ENCODE results near the gene MGAT5B.
A peak's percentile ranks its signal among the peaks of the same experiment; 100 is the strongest.
"Not testable (repeated sequence)": the region's sequence is repeated elsewhere in the genome, so short reads cannot be mapped to it uniquely, and the experiment has no call there.

MGAT5B gene

DNA sequence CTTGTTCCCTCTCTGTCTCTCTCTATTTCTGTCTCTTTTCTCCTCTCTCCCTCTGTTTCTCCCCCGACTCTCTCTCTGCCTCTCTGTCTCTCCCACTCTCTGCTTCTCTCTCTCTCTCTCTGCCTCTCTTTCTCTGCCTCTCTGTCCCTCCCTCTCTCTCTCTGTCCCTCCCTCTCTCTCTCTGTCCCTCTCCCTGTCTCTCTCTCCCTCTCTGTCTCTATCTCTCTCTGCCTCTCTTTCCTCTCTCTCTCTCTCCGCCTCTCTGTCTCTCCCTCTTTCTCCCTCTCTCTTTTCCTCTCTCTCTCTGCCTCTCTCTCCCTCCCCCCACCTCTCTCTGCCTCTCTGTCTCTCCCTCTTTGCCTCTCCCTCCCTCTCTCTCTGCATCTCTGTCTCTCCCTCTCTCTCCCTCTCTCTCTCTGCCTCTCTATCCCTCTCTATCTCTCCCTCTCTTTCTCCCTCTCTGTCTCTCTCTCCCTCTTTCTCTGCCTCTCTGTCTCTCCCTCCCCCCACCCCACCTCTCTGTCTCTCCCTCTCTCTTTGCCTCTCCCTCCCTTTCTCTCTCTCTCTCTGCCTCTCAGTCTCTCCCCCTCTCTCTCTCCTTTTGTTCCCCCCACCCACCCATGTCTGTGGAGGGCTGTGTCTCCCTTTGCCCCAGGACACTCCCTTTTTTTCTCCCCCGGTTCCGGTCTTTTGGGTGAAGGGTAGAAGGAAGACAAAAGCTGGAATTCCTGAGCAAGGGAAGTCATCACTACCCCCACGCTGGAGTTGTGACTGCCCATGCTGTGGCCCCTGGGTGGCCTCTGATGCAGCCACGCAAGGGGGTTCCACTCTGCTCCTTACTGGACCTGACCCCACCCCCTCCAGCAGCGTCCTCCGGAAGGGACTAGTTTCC, 27.1 kb upstream of the MGAT5B start:
- H3K4me3 ChIP-seq (replicated peaks; ENCODE audit: low read depth, low read length): no peak overlapping the region
- TF ChIP-seq CTCF (IDR thresholded peaks at IDR 0.05; ENCODE audit: low read length, missing control alignments): no peak
- DNase-seq (ENCODE audit: low read depth): peak; percentile 39

DNA sequence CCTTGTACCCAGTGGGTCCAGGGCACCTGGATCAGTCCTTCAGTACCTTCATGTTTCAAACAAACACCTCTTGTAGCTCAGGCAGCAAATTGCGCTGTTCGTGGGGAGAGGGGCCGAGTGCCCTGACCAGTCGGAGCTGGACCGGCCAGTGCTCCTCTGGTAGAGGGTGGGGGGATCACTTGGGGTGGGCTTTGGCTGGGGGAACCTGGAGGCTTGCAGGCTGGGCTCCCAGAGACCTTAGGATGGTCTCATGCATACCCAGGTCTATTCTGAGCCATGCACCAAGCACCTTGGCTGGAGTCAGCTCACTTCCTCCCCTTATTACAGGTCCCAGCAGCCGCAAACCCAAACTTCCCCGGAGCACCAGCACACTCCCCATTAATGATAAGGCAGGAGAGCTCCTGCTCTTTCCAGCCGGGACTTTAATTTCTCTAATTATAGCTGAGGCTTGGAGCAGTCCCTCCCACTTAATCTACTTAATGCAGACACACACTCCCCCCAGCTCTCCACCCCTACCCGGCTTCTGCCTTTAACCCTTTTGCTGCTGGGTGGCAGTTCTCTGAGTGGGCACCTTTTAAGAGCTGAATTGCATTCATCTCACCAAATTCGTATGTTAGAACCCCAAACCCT, 26.3 kb upstream of the MGAT5B start:
- no peak overlapping the region for H3K4me3 ChIP-seq (replicated peaks; ENCODE audit: low read depth, low read length)
- no peak for TF ChIP-seq CTCF (IDR thresholded peaks at IDR 0.05; ENCODE audit: low read length, missing control alignments)
- no peak for DNase-seq (ENCODE audit: low read depth)

- not testable (repeated sequence) for DNase-seq (ENCODE audit: low read depth); H3K4me3 ChIP-seq (replicated peaks; ENCODE audit: low read depth, low read length)
These were observed 25.1 kb upstream of the MGAT5B start for GRCh38 chr17:76843068-76843467.

GRCh38 chr17:76843703-76844484, 24.3 kb upstream of the MGAT5B start:
- no peak for TF ChIP-seq CTCF (IDR thresholded peaks at IDR 0.05; ENCODE audit: low read length, missing control alignments)
- no peak for DNase-seq (ENCODE audit: low read depth)
- H3K4me3 ChIP-seq (replicated peaks; ENCODE audit: low read depth, low read length): no peak overlapping the region

DNA sequence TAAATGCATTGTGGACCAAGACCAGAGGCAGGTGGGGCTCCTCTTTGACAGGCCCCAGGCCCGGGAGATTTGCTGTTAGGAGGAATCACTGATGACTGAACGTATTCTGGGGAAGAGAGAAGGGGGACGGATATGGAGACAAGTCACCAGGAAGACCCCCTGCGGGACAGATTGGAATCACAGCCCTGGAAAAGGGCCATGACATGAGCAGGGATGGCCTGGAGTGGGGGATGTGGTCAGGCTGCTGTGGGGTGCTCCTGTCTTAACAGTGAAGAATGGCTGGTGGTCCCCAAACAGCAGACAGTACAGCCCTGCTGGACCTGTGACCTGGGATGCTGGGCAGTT, 23.7 kb upstream of the MGAT5B start:
- H3K4me3 ChIP-seq (replicated peaks; ENCODE audit: low read depth, low read length): no peak overlapping the region
- no peak for TF ChIP-seq CTCF (IDR thresholded peaks at IDR 0.05; ENCODE audit: low read length, missing control alignments)
- DNase-seq (ENCODE audit: low read depth): no peak

- H3K4me3 ChIP-seq (replicated peaks; ENCODE audit: low read depth, low read length): no peak overlapping the region
- no peak for TF ChIP-seq CTCF (IDR thresholded peaks at IDR 0.05; ENCODE audit: low read length, missing control alignments)
- no peak for DNase-seq (ENCODE audit: low read depth)
These were observed 23.4 kb upstream of the MGAT5B start for GRCh38 chr17:76844846-76845245.

DNA sequence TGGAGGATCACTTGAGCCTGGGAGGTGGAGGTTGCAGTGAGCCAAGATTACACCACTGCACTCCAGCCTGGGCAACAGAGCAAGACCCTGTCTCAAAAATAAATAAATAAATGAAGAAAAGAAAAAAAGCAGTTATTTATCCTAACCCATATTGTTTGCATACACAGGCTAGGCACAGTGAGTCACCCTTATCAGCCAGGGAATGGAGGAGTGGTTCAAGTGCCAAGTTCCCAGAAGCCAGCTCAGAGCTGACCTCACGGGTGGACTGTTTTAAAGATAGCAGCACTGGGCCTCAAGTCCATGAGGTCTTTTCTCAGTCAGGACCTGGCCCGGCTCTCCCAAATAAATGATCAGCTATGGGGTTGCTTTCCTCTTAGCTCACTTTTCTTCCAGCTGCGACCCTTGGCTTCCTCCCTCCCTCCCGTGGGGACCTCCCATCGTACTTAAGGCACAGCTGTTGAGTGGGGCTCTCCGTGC, 22.6 kb upstream of the MGAT5B start:
- TF ChIP-seq CTCF (IDR thresholded peaks at IDR 0.05; ENCODE audit: low read length, missing control alignments): no peak
- peak; percentile 78 for DNase-seq (ENCODE audit: low read depth)
- H3K4me3 ChIP-seq (replicated peaks; ENCODE audit: low read depth, low read length): no peak overlapping the region
